ENCODE results near the gene PTTG1IP. TPM values are rescaled to one million over a fixed set of nuclear protein-coding genes. Genes with fewer than 3 reads are reported as not detected.

PTTG1IP gene
- total and polyA plus RNA-seq, 2 of the 4 experiments (the other 2 are of a cell fraction): 167 to 194 TPM

DNA sequence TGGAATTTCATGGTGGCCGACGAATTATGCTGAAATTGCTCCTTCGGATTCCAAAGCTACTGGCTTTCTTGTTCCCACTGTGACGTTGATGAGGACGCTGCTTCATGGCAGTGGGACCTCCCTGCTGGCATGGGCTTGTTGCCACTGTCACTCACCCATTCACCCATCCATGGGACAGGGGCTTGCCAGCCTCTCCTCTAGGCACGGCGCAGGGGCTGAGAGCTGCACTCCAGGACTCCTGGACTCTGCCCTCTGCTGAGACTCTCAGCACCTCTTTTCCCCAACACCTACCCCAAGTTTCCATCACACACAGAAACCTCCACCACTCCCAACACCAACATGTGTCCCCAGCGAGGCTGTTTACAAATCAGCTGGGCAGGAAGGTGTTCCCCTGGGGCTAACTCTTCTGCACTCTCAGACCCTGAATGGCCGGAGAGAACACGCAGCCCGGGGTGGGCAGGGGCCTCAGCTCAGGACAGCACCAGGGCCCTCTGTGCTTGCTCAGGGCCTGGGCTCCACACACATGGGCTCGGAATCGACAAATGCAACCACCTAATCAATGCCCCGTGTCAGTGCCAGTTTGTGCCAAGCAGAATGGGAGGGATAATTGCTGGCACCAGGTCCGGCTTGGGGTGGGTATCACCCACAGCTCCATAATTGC, 44.1 kb upstream of the PTTG1IP start:
- H2BK120ac ChIP-seq (ENCODE audit: low read depth, low read length): no peak overlapping the region
- no peak overlapping the region for H3K27ac ChIP-seq (ENCODE audit: insufficient read depth, low read length)
- ChIA-PET POLR2A (ENCODE audit: unreplicated experiment) (no interaction called here), CTCF (no interaction called here)
- H3K56ac ChIP-seq (ENCODE audit: extremely low read depth, insufficient read depth, low read length): no peak overlapping the region
- H3K4ac ChIP-seq (ENCODE audit: low read depth, low read length): no peak overlapping the region
- no peak overlapping the region for H3K18ac ChIP-seq (ENCODE audit: low read depth, low read length)
- DNase-seq (no peak), ATAC-seq (ENCODE audit: low read depth) (no peak)
- H3K4me2 ChIP-seq (ENCODE audit: low read depth, low read length): no peak overlapping the region
- no peaks in the 10 kb centered on the region for H3K79me1 ChIP-seq (ENCODE audit: low read depth in 1 of 2, low read length in 2 of 2)
- dilution Hi-C loops (cut with HindIII; ENCODE audit: low sequenced_read_pairs, unreplicated experiment): no loop called here
- no peak overlapping the region for H2BK15ac ChIP-seq (ENCODE audit: low read depth, low read length)
- H2BK5ac ChIP-seq (ENCODE audit: low read depth, low read length, poor library complexity, severe bottlenecking): no peak overlapping the region
- H2AK9ac ChIP-seq (replicated peaks; ENCODE audit: low read depth, low read length, poor library complexity): no peak overlapping the region
- no peak overlapping the region for H4K8ac ChIP-seq (ENCODE audit: low read depth in 2 of 2, low read length in 2 of 2)
- H4K5ac ChIP-seq (ENCODE audit: low read depth, low read length): no peak overlapping the region
- H3K4me1 ChIP-seq (ENCODE audit: control insufficient read depth, insufficient read depth, low read length): no peaks in the 10 kb centered on the region
- no peak overlapping the region for H2AK5ac ChIP-seq (ENCODE audit: low read depth, low read length)
- no peak overlapping the region for H2BK20ac ChIP-seq (ENCODE audit: low read depth, low read length)
- 0 out of 2 replicates have a peak, but pooled peaks cover 2% of the 10 kb centered on the region for H3K9me1 ChIP-seq (ENCODE audit: insufficient read depth, low read length)
- no peak overlapping the region for H3K14ac ChIP-seq (replicated peaks; ENCODE audit: low read depth, low read length)
- no peak overlapping the region for H2AFZ ChIP-seq (replicated peaks; ENCODE audit: low read length, poor library complexity)
- peaks cover 64% of the 10 kb centered on the region for H3K27me3 ChIP-seq (ENCODE audit: control insufficient read depth, insufficient read depth, low read length)
- H3K9ac ChIP-seq (ENCODE audit: low read depth, low read length): no peak overlapping the region
- TF ChIP-seq CHD1 (IDR thresholded peaks at IDR 0.05; ENCODE audit: low read depth, low read length): no peak
- TF ChIP-seq MAZ (IDR thresholded peaks at IDR 0.05; ENCODE audit: borderline replicate concordance, low read depth, low read length): no peak
- no peak for TF ChIP-seq MAFK (IDR thresholded peaks at IDR 0.05; ENCODE audit: low read depth, low read length)
- no peak for TF ChIP-seq RCOR1 (IDR thresholded peaks at IDR 0.05; ENCODE audit: insufficient replicate concordance, low read length)
- TF ChIP-seq CTCF (conservative IDR thresholded peaks at IDR 0.05; ENCODE audit: low read depth, low read length): no peak
- no peak for TF ChIP-seq RAD21 (IDR thresholded peaks at IDR 0.05; ENCODE audit: low read length)
- no peak for TF ChIP-seq MXI1 (IDR thresholded peaks at IDR 0.05; ENCODE audit: borderline replicate concordance, low read depth, low read length)
- no peak for TF ChIP-seq SMC3 (IDR thresholded peaks at IDR 0.05; ENCODE audit: low read depth, low read length)
- TF ChIP-seq, protein P1, sequence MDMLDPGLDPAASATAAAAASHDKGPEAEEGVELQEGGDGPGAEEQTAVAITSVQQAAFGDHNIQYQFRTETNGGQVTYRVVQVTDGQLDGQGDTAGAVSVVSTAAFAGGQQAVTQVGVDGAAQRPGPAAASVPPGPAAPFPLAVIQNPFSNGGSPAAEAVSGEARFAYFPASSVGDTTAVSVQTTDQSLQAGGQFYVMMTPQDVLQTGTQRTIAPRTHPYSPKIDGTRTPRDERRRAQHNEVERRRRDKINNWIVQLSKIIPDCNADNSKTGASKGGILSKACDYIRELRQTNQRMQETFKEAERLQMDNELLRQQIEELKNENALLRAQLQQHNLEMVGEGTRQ (IDR thresholded peaks at IDR 0.05; ENCODE audit: low read depth, low read length): no peak
- TF ChIP-seq, protein P2, sequence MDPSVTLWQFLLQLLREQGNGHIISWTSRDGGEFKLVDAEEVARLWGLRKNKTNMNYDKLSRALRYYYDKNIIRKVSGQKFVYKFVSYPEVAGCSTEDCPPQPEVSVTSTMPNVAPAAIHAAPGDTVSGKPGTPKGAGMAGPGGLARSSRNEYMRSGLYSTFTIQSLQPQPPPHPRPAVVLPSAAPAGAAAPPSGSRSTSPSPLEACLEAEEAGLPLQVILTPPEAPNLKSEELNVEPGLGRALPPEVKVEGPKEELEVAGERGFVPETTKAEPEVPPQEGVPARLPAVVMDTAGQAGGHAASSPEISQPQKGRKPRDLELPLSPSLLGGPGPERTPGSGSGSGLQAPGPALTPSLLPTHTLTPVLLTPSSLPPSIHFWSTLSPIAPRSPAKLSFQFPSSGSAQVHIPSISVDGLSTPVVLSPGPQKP (IDR thresholded peaks at IDR 0.05; ENCODE audit: borderline replicate concordance, low read depth, low read length): no peak
- TF ChIP-seq RFX5 (IDR thresholded peaks at IDR 0.05; ENCODE audit: low read depth, low read length): no peak
- no peak overlapping the region for H3K23ac ChIP-seq (ENCODE audit: low read depth, low read length)
- intact Hi-C loops (cut with micrococcal nuclease): no loop called here
- H3K9me3 ChIP-seq (ENCODE audit: control insufficient read depth, insufficient read depth, low read length): no peaks in the 10 kb centered on the region
- H4K91ac ChIP-seq (ENCODE audit: insufficient read depth, low read depth, low read length): no peak overlapping the region
- H4K20me1 ChIP-seq (ENCODE audit: insufficient read depth, low read length): peaks cover 3% of the 10 kb centered on the region; the same call in 1 of the 2 replicates
- no TSS peak for BruUV-seq (replicated peaks)
- in situ Hi-C loops (cut with MboI; ENCODE audit: low sequenced_read_pairs): no loop called here
- no peaks in the 10 kb centered on the region for H3K36me3 ChIP-seq (ENCODE audit: control insufficient read depth, insufficient read depth, low read length)
- H3K4me3 ChIP-seq (ENCODE audit: insufficient read depth, low read depth, low read length): no peak overlapping the region
- WGBS, 2 experiments (ENCODE audit: extremely low coverage in 2 of 2, insufficient read length in 1 of 2): 85% methylated on average over 11 of the region's 15 CpGs; no CpG with 5 or more reads in 1 of the 2 experiments

Data from IMR-90 (cell line).